Raji (cell line): ENCODE results near the gene AUP1.

Source experiments
- POLR2A ChIP-seq: IDR thresholded peaks from 2 replicates; pipeline ENCODE4 v1.6.1; 2011; ENCODE audit warnings: low read depth, low read length, control low read depth; ENCODE audit not compliant: insufficient read depth

The AUP1 gene

GRCh38 chr2:74514368-74515270 is 14.9 kb downstream of the AUP1 start, which contains the start of gene TLX2:
Gene TLX2 (plus strand): TSS chr2:74514450. CDS start chr2:74514807, 357 bp downstream.
- TF ChIP-seq POLR2A, result no peak

- no peak for TF ChIP-seq POLR2A
Measured at GRCh38 chr2:74513605-74514367, 15.7 kb downstream of the AUP1 start.

DNA sequence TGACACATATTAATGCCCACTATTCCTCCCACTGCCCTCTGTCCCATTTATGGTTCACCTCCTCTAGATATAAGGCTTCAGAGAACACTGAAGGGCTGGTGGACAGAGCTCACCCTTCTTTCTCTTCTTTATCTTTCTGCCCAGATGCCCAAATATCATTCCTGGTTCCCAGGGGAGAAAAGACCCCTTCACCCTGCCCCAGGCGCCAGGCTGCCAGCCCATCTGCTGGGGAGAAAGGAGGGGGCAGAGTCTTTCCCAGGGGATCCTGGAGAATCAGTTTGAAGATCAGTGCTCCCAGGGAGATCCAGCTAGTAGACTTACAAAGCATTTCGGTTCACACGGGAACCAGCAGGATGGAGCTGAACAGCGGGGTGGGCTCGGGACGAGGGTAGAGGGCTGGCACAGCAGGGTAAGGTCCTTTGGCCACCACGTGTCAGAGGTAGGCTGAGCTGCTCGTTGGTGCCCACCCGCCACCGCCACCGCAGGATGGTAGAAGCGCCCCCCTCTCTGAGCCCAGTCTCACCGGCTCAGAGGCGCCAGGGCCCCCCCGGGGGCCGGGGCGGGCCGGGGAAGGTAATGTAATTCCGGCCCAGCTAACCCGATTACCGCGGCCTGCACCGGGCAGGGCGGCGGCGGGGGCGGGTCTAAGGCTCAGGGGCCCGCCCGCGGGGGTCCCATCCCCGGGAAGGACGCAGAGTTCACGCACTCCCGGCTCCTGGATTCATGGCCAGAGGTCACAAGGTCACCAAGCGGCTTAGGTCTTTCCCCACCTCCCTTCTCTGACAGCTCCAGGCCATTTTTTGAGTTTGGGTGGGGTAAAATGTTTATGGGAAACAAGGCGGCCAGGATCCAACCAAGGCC is 16.5 kb downstream of the AUP1 start:
- TF ChIP-seq POLR2A, result no peak

- no peak for TF ChIP-seq POLR2A
Measured at GRCh38 chr2:74511104-74511989, 18.2 kb downstream of the AUP1 start.

DNA sequence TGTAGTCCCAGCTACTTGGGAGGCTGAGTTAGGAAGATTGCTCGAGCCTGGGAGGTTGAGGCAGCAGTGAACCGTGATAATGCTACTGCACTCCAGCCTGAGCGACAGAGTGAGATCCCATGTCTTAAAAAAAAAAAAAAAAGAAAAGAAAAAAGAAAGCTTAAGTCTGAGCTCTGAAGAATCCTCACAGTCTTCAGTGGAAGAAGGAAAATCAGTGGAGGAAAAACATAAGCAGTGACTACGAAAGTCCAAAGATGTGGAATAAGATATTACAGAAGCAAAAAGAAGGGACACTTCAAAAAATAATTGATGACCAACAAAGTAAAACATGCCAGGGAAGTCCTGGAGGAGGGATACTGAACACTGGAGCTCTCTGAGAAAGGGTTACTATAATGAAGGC is 19.2 kb downstream of the AUP1 start:
- TF ChIP-seq POLR2A, result no peak

DNA sequence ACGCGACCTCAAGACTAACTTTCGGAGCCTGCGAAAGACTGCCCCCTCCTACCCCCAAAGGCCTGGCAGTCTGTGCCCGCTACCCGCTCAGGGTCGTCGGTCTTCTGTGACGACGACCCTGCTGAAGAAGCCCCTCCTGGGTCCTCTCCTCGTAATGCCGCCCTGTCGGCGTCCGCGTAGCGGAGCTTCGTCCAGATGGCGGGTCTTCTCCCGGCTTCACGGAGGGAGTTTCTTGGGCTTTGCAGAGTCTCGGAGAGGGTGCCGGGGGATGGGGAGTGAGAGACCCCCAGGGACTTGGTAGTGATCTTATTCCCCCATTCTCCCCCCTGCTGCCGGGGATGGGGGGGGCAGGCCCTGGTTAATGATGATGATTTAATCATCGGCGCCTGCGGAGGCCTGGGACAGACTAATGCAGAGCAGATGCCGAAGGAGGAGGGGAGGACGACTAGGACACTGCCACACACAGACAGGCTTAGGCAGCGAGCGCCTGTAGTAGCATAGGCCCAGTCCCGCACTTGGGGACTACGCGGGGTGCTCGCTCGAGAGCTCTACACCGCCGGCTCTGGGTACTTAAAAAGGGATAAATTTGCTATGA is 21.5 kb downstream of the AUP1 start:
- no peak for TF ChIP-seq POLR2A

- TF ChIP-seq POLR2A, result peak; percentile 77
Measured at GRCh38 chr2:74507145-74507925, 22.2 kb downstream of the AUP1 start, which contains the start of gene PCGF1. Gene PCGF1 (minus strand): TSS chr2:74507695. CDS start chr2:74507668, 27 bp downstream.

- TF ChIP-seq POLR2A, result no peak
Measured at GRCh38 chr2:74505448-74506246, 23.9 kb downstream of the AUP1 start.

DNA sequence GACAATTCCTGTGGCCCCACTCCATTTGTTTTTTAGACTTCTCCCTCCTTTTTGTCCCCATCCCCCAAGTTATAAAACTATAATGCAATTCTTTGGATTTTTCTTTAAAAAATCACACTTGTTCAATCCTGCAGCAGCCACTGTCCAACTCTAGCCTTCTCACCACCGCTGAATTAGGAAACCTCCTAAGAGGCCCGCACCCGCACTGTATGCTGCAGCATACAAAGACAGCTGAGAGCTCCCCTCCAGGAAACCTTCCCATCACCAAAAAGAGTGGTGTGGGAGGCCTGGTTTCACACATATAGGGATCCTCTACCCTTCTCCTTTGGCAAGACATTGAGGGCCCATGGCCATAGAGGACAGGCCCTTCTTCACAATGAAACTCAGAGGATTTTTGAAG is 24.9 kb downstream of the AUP1 start:
- TF ChIP-seq POLR2A, result no peak

GRCh38 chr2:74503506-74504475 is 25.7 kb downstream of the AUP1 start:
- TF ChIP-seq POLR2A, result no peak
